PC-3 (cell line): ENCODE results near the gene PAF1.

Source experiments
- CTCF ChIP-seq: fragments of 300-600 bp; sonication (generic); conservative IDR thresholded peaks from 2 replicates; pipeline ENCODE4 v1.5.1; 2017; ENCODE audit warnings: antibody characterized with exemption, low read depth, mild to moderate bottlenecking, low read length
- EZH2 ChIP-seq: fragments of 300-600 bp; sonication (generic); IDR thresholded peaks from one replicate; pipeline ENCODE4 v1.6.1; 2017; ENCODE audit warnings: antibody characterized with exemption, mild to moderate bottlenecking, low read length; ENCODE audit not compliant: unreplicated experiment
- EZH2phosphoT487 ChIP-seq: fragments of 300-600 bp; sonication (generic); IDR thresholded peaks from 2 replicates; pipeline ENCODE4 v1.6.1; 2018; ENCODE audit warnings: mild to moderate bottlenecking, antibody characterized with exemption, low read length, borderline replicate concordance

- TF ChIP-seq CTCF = no peak
- no peak for TF ChIP-seq EZH2
- TF ChIP-seq EZH2phosphoT487 = no peak
Measured at GRCh38 chr19:39399668-39400050, 8.8 kb upstream of the PAF1 start.
